CD8-positive, alpha-beta memory T cell (primary cell): ENCODE data around the gene CTNNA3. TPM values are rescaled to one million over a fixed set of nuclear protein-coding genes. Genes with fewer than 3 reads are reported as not detected.

Experiments used
- CTCF ChIA-PET: fragments of 350-600 bp; sonication (Branson Sonifier 250); formaldehyde crosslinking; loops from one replicate; lab custom pipeline; 2021; ENCODE audit warnings: antibody characterized with exemption; lab: Charles Lee
- POLR2A ChIA-PET: fragments of 350-600 bp; sonication (Branson Sonifier 250); formaldehyde crosslinking; loops from one replicate; lab custom pipeline; 2021; ENCODE audit warnings: antibody characterized with exemption; lab: Charles Lee
- DNase-seq, 5 donors: peaks; one replicate each; pipeline versions ENCODE4 v3.0.0 to v3.0.0-alpha.2; 2020 to 2022; ENCODE audit warnings: mixed read lengths in 1 of 5
- H3K27ac ChIP-seq: one replicate; pipeline ENCODE4 v1.7.0; 2013; ENCODE audit warnings: low read depth, mild to moderate bottlenecking, low read length, moderate library complexity
- H3K27me3 ChIP-seq: 2 replicates; pipeline ENCODE4 v1.7.0; 2013; ENCODE audit warnings: low read length, mild to moderate bottlenecking; ENCODE audit not compliant: insufficient read depth, poor library complexity, severe bottlenecking
- H3K36me3 ChIP-seq: 2 replicates; pipeline ENCODE4 v1.7.0; 2013; ENCODE audit warnings: mild to moderate bottlenecking, low read length, moderate library complexity; ENCODE audit not compliant: insufficient read depth
- H3K4me1 ChIP-seq: 2 replicates; pipeline ENCODE4 v1.7.0; 2013; ENCODE audit warnings: mild to moderate bottlenecking, low read length, moderate library complexity; ENCODE audit not compliant: insufficient read depth
- H3K4me3 ChIP-seq: 2 replicates; pipeline ENCODE4 v1.7.0; 2013; ENCODE audit warnings: mild to moderate bottlenecking, low read length
- H3K9me3 ChIP-seq: 2 replicates; pipeline ENCODE4 v1.7.0; 2013; ENCODE audit warnings: mild to moderate bottlenecking, low read length
- H3K27ac Mint-ChIP-seq, 8 donors: one replicate each; pipeline ENCODE4 v1.8.0; 2020 to 2021; ENCODE audit warnings: mixed read lengths in 8 of 8, mild to moderate bottlenecking in 6 of 8, inconsistent platforms in 3 of 8, moderate library complexity in 3 of 8
- H3K27me3 Mint-ChIP-seq, 2 donors: one replicate each; pipeline ENCODE4 v1.8.0; 2020 to 2021; ENCODE audit warnings: mixed read lengths in 2 of 2, mild to moderate bottlenecking in 1 of 2, moderate library complexity in 1 of 2
- H3K36me3 Mint-ChIP-seq, 3 donors: one replicate each; pipeline ENCODE4 v1.8.0; 2020 to 2021; ENCODE audit warnings: mixed read lengths in 3 of 3, inconsistent platforms in 1 of 3, mild to moderate bottlenecking in 1 of 3
- H3K4me1 Mint-ChIP-seq, 3 donors: one replicate each; pipeline ENCODE4 v1.8.0; 2020 to 2021; ENCODE audit warnings: mixed read lengths in 3 of 3, inconsistent platforms in 1 of 3, mild to moderate bottlenecking in 1 of 3
- H3K4me3 Mint-ChIP-seq, 7 donors: one replicate each; pipeline ENCODE4 v1.8.0; 2020 to 2021; ENCODE audit warnings: mixed read lengths in 7 of 7, mild to moderate bottlenecking in 6 of 7, moderate library complexity in 4 of 7, inconsistent platforms in 2 of 7
- H3K9me3 Mint-ChIP-seq, 5 donors: one replicate each; pipeline ENCODE4 v1.8.0; 2020 to 2022; ENCODE audit warnings: mixed read lengths in 5 of 5, mild to moderate bottlenecking in 3 of 5, moderate library complexity in 2 of 5, inconsistent platforms in 1 of 5
- polyA plus RNA-seq: library from polyadenylated mRNA; unstranded; fragments of 300-500 nt; fragmentation: Illumina TruSeq; gene quantifications from one replicate; pipeline ENCODE4 v1.2.3, GENCODE V29; 2021
- total RNA-seq, 2 experiments: library from RNA; stranded (reverse); gene quantifications; one replicate each; pipeline ENCODE4 v1.2.3, GENCODE V29; 2021

The CTNNA3 gene
- total and polyA plus RNA-seq, 3 experiments from 2014 or later: 0.92 TPM; not detected in 2

- Mint-ChIP-seq H3K4me1 (no peaks in the 10 kb centered on the region), H3K27ac (no peak overlapping the region), H3K36me3 (no peaks in the 10 kb centered on the region), H3K4me3 (no peak overlapping the region), H3K27me3 (no peaks in the 10 kb centered on the region), H3K9me3 (peaks cover 0 to 8% (median 5%) of the 10 kb centered on the region in 5 donors)
- ChIA-PET POLR2A (no interaction called here), CTCF (no interaction called here)
- Histone ChIP-seq H3K9me3 (no peaks in the 10 kb centered on the region), H3K27me3 (no peaks in the 10 kb centered on the region), H3K4me1 (no peaks in the 10 kb centered on the region), H3K36me3 (no peaks in the 10 kb centered on the region), H3K4me3 (no peak overlapping the region), H3K27ac (no peak overlapping the region)
- no peak for DNase-seq
Observed at GRCh38 chr10:66321723-66322665, 1374.0 kb downstream of the CTNNA3 start.

- no peaks in the 10 kb centered on the region for H3K4me1 ChIP-seq
- Mint-ChIP-seq H3K4me3 (no peak overlapping the region), H3K27me3 (no peaks in the 10 kb centered on the region), H3K9me3 (peaks cover 1 to 9% (median 7%) of the 10 kb centered on the region in 5 donors), H3K36me3 (no peaks in the 10 kb centered on the region), H3K4me1 (no peaks in the 10 kb centered on the region), H3K27ac (no peak overlapping the region)
- H3K9me3 ChIP-seq: no peaks in the 10 kb centered on the region
- DNase-seq: no peak
- no peaks in the 10 kb centered on the region for H3K27me3 ChIP-seq
- POLR2A ChIA-PET: no interaction called here
- no peak overlapping the region for H3K27ac ChIP-seq
- H3K36me3 ChIP-seq: no peaks in the 10 kb centered on the region
- CTCF ChIA-PET: no interaction called here
- no peak overlapping the region for H3K4me3 ChIP-seq
Observed at GRCh38 chr10:66318761-66319160, 1377.2 kb downstream of the CTNNA3 start.

GRCh38 chr10:66307826-66308225 lies 1388.2 kb downstream of the CTNNA3 start:
- no peak for DNase-seq
- H3K27me3 Mint-ChIP-seq: no peaks in the 10 kb centered on the region
- no peaks in the 10 kb centered on the region for H3K9me3 ChIP-seq
- no peak overlapping the region for H3K4me3 ChIP-seq
- POLR2A ChIA-PET: no interaction called here
- H3K36me3 ChIP-seq: no peaks in the 10 kb centered on the region
- no peak overlapping the region for H3K27ac ChIP-seq
- H3K36me3 Mint-ChIP-seq: no peaks in the 10 kb centered on the region
- H3K4me3 Mint-ChIP-seq: no peak overlapping the region
- H3K4me1 ChIP-seq: no peaks in the 10 kb centered on the region
- no peak overlapping the region for H3K27ac Mint-ChIP-seq
- H3K9me3 Mint-ChIP-seq: peaks cover 2 to 20% (median 12%) of the 10 kb centered on the region in 5 donors
- H3K4me1 Mint-ChIP-seq: no peaks in the 10 kb centered on the region
- CTCF ChIA-PET: no interaction called here
- H3K27me3 ChIP-seq: no peaks in the 10 kb centered on the region

- no peak overlapping the region for H3K4me3 Mint-ChIP-seq
- no peaks in the 10 kb centered on the region for H3K4me1 ChIP-seq
- POLR2A ChIA-PET: no interaction called here
- H3K4me1 Mint-ChIP-seq: no peaks in the 10 kb centered on the region
- no peak overlapping the region for H3K4me3 ChIP-seq
- no peak overlapping the region for H3K27ac ChIP-seq
- H3K36me3 ChIP-seq: no peaks in the 10 kb centered on the region
- no peaks in the 10 kb centered on the region for H3K36me3 Mint-ChIP-seq
- no peaks in the 10 kb centered on the region for H3K9me3 ChIP-seq
- no peak for DNase-seq
- no peaks in the 10 kb centered on the region for H3K27me3 Mint-ChIP-seq
- H3K27ac Mint-ChIP-seq: no peak overlapping the region
- H3K27me3 ChIP-seq: no peaks in the 10 kb centered on the region
- CTCF ChIA-PET: no interaction called here
- H3K9me3 Mint-ChIP-seq: peaks cover 0 to 15% (median 2%) of the 10 kb centered on the region in 5 donors
Observed at GRCh38 chr10:66301078-66301477, 1394.9 kb downstream of the CTNNA3 start.

- Mint-ChIP-seq H3K36me3 (no peaks in the 10 kb centered on the region), H3K27me3 (no peaks in the 10 kb centered on the region), H3K4me1 (no peaks in the 10 kb centered on the region), H3K9me3 (peaks cover 0 to 9% (median 3%) of the 10 kb centered on the region in 5 donors), H3K4me3 (no peak overlapping the region), H3K27ac (no peak overlapping the region)
- H3K9me3 ChIP-seq: no peaks in the 10 kb centered on the region
- H3K4me3 ChIP-seq: no peak overlapping the region
- no peak overlapping the region for H3K27ac ChIP-seq
- DNase-seq: no peak
- no peaks in the 10 kb centered on the region for H3K4me1 ChIP-seq
- H3K27me3 ChIP-seq: no peaks in the 10 kb centered on the region
- POLR2A ChIA-PET: no interaction called here
- H3K36me3 ChIP-seq: no peaks in the 10 kb centered on the region
- CTCF ChIA-PET: no interaction called here
Observed at GRCh38 chr10:66295602-66296001, 1400.4 kb downstream of the CTNNA3 start.

- no peak overlapping the region for H3K4me3 ChIP-seq
- Mint-ChIP-seq H3K4me3 (no peak overlapping the region), H3K27ac (no peak overlapping the region), H3K36me3 (no peaks in the 10 kb centered on the region), H3K27me3 (no peaks in the 10 kb centered on the region), H3K4me1 (no peaks in the 10 kb centered on the region), H3K9me3 (peaks cover 0 to 6% (median 3%) of the 10 kb centered on the region in 5 donors)
- no peaks in the 10 kb centered on the region for H3K27me3 ChIP-seq
- H3K9me3 ChIP-seq: no peaks in the 10 kb centered on the region
- no peaks in the 10 kb centered on the region for H3K4me1 ChIP-seq
- CTCF ChIA-PET: no interaction called here
- H3K27ac ChIP-seq: no peak overlapping the region
- H3K36me3 ChIP-seq: no peaks in the 10 kb centered on the region
- POLR2A ChIA-PET: no interaction called here
- DNase-seq: no peak
Observed at GRCh38 chr10:66294538-66294937, 1401.5 kb downstream of the CTNNA3 start.

GRCh38 chr10:66292922-66293321 lies 1403.1 kb downstream of the CTNNA3 start:
- H3K9me3 Mint-ChIP-seq: peaks cover 0 to 6% (median 3%) of the 10 kb centered on the region in 5 donors
- no peaks in the 10 kb centered on the region for H3K27me3 Mint-ChIP-seq
- H3K36me3 Mint-ChIP-seq: no peaks in the 10 kb centered on the region
- ChIA-PET POLR2A (no interaction called here), CTCF (no interaction called here)
- Histone ChIP-seq H3K36me3 (no peaks in the 10 kb centered on the region), H3K9me3 (no peaks in the 10 kb centered on the region), H3K4me1 (no peaks in the 10 kb centered on the region), H3K27ac (no peak overlapping the region), H3K4me3 (no peak overlapping the region), H3K27me3 (no peaks in the 10 kb centered on the region)
- H3K4me1 Mint-ChIP-seq: no peaks in the 10 kb centered on the region
- H3K4me3 Mint-ChIP-seq: no peak overlapping the region
- no peak for DNase-seq
- no peak overlapping the region for H3K27ac Mint-ChIP-seq

GRCh38 chr10:66292456-66292855 lies 1403.5 kb downstream of the CTNNA3 start:
- no peak overlapping the region for H3K27ac ChIP-seq
- no peaks in the 10 kb centered on the region for H3K27me3 Mint-ChIP-seq
- H3K36me3 Mint-ChIP-seq: no peaks in the 10 kb centered on the region
- no peaks in the 10 kb centered on the region for H3K27me3 ChIP-seq
- DNase-seq: no peak
- H3K36me3 ChIP-seq: no peaks in the 10 kb centered on the region
- ChIA-PET CTCF (no interaction called here), POLR2A (no interaction called here)
- no peaks in the 10 kb centered on the region for H3K4me1 Mint-ChIP-seq
- no peaks in the 10 kb centered on the region for H3K9me3 ChIP-seq
- H3K4me1 ChIP-seq: no peaks in the 10 kb centered on the region
- no peak overlapping the region for H3K4me3 ChIP-seq
- H3K4me3 Mint-ChIP-seq: no peak overlapping the region
- peaks cover 0 to 6% (median 3%) of the 10 kb centered on the region in 5 donors for H3K9me3 Mint-ChIP-seq
- no peak overlapping the region for H3K27ac Mint-ChIP-seq
